OCI-LY7 (cell line): ENCODE measurements around the gene OLFM1. TPM values are rescaled to one million over a fixed set of nuclear protein-coding genes. Genes with fewer than 3 reads are reported as not detected.

ENCODE experiments used
- BruUV-seq: library from RNA; stranded (reverse); fragments of 400-500 nt; replicated peaks from 2 replicates; lab custom pipeline; 2021; lab: Mats Ljungman, UMichigan
- CTCF ChIA-PET: fragments of 300-600 bp; sonication (Branson Sonifier 250); formaldehyde crosslinking; loops from one replicate; lab custom pipeline; 2022; ENCODE audit warnings: antibody characterized with exemption; ENCODE audit not compliant: unreplicated experiment; lab: Charles Lee
- POLR2A ChIA-PET: fragments of 300-600 bp; sonication (Branson Sonifier 250); formaldehyde crosslinking; loops from one replicate; lab custom pipeline; 2022; ENCODE audit warnings: antibody characterized with exemption; lab: Charles Lee
- DNase-seq: peaks from one replicate; pipeline ENCODE4 v3.0.0-alpha.2; 2015; ENCODE audit warnings: low spot score
- H2AFZ ChIP-seq: fragments of 200-600 bp; sonication (generic), shearing (Covaris generic); 2 replicates; pipeline ENCODE4 v1.6.1; 2014; ENCODE audit warnings: mild to moderate bottlenecking, antibody characterized with exemption, low read length, moderate library complexity
- H3K27ac ChIP-seq: fragments of 200-600 bp; sonication (generic); 2 replicates; pipeline ENCODE4 v1.5.1; 2014; ENCODE audit warnings: mixed run types, low read depth, mild to moderate bottlenecking, moderate library complexity, low read length, inconsistent platforms; ENCODE audit not compliant: poor library complexity, severe bottlenecking
- H3K36me3 ChIP-seq: fragments of 200-600 bp; sonication (generic); 2 replicates; pipeline ENCODE4 v1.6.1; 2014; ENCODE audit warnings: mild to moderate bottlenecking, antibody characterized with exemption, low read length, moderate library complexity, mixed read lengths; ENCODE audit not compliant: insufficient read depth
- H3K4me1 ChIP-seq: fragments of 200-600 bp; sonication (generic); 2 replicates; pipeline ENCODE4 v1.5.1; 2014; ENCODE audit warnings: mild to moderate bottlenecking, low read length; ENCODE audit not compliant: insufficient read depth, poor library complexity, severe bottlenecking
- H3K4me2 ChIP-seq: fragments of 200-600 bp; sonication (generic); 2 replicates; pipeline ENCODE4 v1.6.1; 2014; ENCODE audit warnings: mild to moderate bottlenecking, low read length
- H3K4me3 ChIP-seq: fragments of 200-600 bp; sonication (generic); 2 replicates; pipeline ENCODE4 v1.5.1; 2014; ENCODE audit warnings: mild to moderate bottlenecking, low read depth, low read length; ENCODE audit not compliant: poor library complexity, severe bottlenecking
- H3K79me2 ChIP-seq: fragments of 200-600 bp; sonication (generic); 2 replicates; pipeline ENCODE4 v1.6.1; 2016; ENCODE audit warnings: low read depth, mild to moderate bottlenecking, low read length, moderate library complexity, mixed read lengths; ENCODE audit not compliant: insufficient read depth
- H3K9me2 ChIP-seq: fragments of 200-600 bp; sonication (generic); 2 replicates; pipeline ENCODE4 v1.6.1; 2016; ENCODE audit warnings: mild to moderate bottlenecking, low read length, mixed read lengths; ENCODE audit not compliant: insufficient read depth
- H3K9me3 ChIP-seq: fragments of 200-600 bp; sonication (generic); 2 replicates; pipeline ENCODE4 v1.6.1; 2014; ENCODE audit warnings: mild to moderate bottlenecking, mixed run types, low read length, mixed read lengths
- H4K20me1 ChIP-seq: fragments of 200-600 bp; sonication (generic); 2 replicates; pipeline ENCODE4 v1.6.1; 2014; ENCODE audit warnings: mild to moderate bottlenecking, antibody characterized with exemption, low read length, moderate library complexity, mixed read lengths; ENCODE audit not compliant: insufficient read depth
- CTCF ChIP-seq: fragments of 200-600 bp; sonication (generic); conservative IDR thresholded peaks from 2 replicates; pipeline ENCODE4 v1.5.1; 2014; ENCODE audit warnings: mild to moderate bottlenecking, antibody characterized with exemption, low read length, moderate library complexity, mixed read lengths
- EZH2phosphoT487 ChIP-seq: fragments of 200-600 bp; sonication (generic); IDR thresholded peaks from 2 replicates; pipeline ENCODE4 v1.6.1; 2018; ENCODE audit warnings: low read depth, borderline replicate concordance, mild to moderate bottlenecking, mixed run types, antibody characterized with exemption, low read length, moderate library complexity, mixed read lengths
- intact Hi-C: fragments of 100-400 bp; cut with micrococcal nuclease; formaldehyde crosslinking; loops from one replicate; pipeline ENCODE4 v1.10.0; 2022; ENCODE audit not compliant: unreplicated experiment
- total RNA-seq, 2 experiments: library from RNA; depleted of rRNA in 1 of 2; stranded (reverse); fragments of >200 nt in 1 of 2; shearing (Covaris generic) in 1 of 2; gene quantifications; 2 replicates each; pipeline ENCODE4 v1.2.3, GENCODE V29; 2014 to 2022

Gene OLFM1
- total RNA-seq, 2 experiments from 2014 or later = not detected

- CTCF ChIA-PET = no interaction called here
- TF ChIP-seq EZH2phosphoT487 (no peak), CTCF (no peak)
- no peaks in the 10 kb centered on the region for H3K79me2 ChIP-seq
- BruUV-seq = no TSS peak
- intact Hi-C loops = no loop called here
- no peaks in the 10 kb centered on the region for H4K20me1 ChIP-seq
- no peak overlapping the region for H2AFZ ChIP-seq
- no peak overlapping the region for H3K27ac ChIP-seq
- H3K9me2 ChIP-seq = no peaks in the 10 kb centered on the region
- no peaks in the 10 kb centered on the region for H3K4me1 ChIP-seq
- DNase-seq = no peak
- H3K4me2 ChIP-seq = no peak overlapping the region
- no peak overlapping the region for H3K4me3 ChIP-seq
- POLR2A ChIA-PET = no interaction called here
- no peaks in the 10 kb centered on the region for H3K9me3 ChIP-seq
- H3K36me3 ChIP-seq = no peaks in the 10 kb centered on the region
Observed at GRCh38 chr9:135081731-135082130, 5.7 kb upstream of the OLFM1 start.

DNA sequence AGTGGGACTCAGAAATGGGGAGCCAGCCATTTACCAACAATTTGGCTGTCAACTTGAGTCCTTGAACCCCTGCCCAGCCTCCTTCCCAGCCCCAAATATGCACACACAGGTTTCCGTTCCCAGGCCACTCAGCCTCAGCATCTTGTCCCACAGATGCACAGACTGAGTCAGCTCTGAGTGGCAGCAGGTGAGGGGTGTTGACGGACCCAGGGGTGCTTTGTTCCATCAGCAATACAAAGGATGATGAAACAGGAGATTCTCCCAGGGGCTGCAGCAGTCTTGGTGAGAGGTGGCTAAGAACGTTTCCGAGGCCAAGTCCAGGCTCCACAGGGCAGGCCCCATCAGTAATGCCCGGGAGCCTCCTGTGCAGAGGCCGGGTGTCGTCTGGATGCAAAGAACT, 4.9 kb upstream of the OLFM1 start:
- DNase-seq = no peak
- no peaks in the 10 kb centered on the region for H3K9me3 ChIP-seq
- no peak overlapping the region for H3K27ac ChIP-seq
- H3K79me2 ChIP-seq = no peaks in the 10 kb centered on the region
- no peak overlapping the region for H3K4me2 ChIP-seq
- BruUV-seq = no TSS peak
- ChIA-PET POLR2A (no interaction called here), CTCF (no interaction called here)
- H3K4me1 ChIP-seq = no peaks in the 10 kb centered on the region
- intact Hi-C loops = no loop called here
- no peaks in the 10 kb centered on the region for H3K9me2 ChIP-seq
- H4K20me1 ChIP-seq = no peaks in the 10 kb centered on the region
- TF ChIP-seq CTCF (no peak), EZH2phosphoT487 (no peak)
- H3K36me3 ChIP-seq = no peaks in the 10 kb centered on the region
- H3K4me3 ChIP-seq = no peak overlapping the region
- no peak overlapping the region for H2AFZ ChIP-seq

DNA sequence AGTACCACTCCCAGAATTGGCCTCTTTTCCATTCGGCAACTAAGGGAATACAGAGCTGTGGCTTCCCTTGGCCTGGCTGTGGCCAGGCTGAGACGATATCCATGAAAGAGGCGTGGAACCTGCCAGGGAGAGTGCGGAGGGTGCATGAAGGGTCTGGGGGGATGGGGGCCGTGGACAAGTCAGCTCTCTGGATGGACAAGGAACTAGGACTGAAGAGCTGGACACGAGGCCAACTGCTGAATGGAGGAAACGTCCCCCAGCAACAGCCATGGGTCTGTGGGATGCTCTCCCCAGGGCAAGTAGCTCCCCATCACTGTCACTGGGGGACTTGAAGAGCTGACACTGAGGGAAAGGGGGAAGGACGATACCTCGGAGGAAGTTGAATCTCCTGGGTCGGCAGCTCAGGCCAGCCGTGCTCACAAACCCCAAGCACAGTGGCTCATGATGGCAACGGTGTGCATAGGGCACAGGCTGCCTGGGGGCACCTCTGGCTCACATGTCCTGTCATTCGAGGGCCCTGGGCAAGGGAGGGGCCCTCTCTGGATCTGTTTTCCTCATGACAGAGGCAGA, 4.1 kb upstream of the OLFM1 start:
- H3K36me3 ChIP-seq = no peaks in the 10 kb centered on the region
- DNase-seq = no peak
- H3K27ac ChIP-seq = no peak overlapping the region
- H3K79me2 ChIP-seq = no peaks in the 10 kb centered on the region
- H3K9me3 ChIP-seq = no peaks in the 10 kb centered on the region
- no peaks in the 10 kb centered on the region for H4K20me1 ChIP-seq
- ChIA-PET CTCF (interaction anchor here (0.5 kb wide), 1 partner anchor 56 kb away, joined by 7 read pairs; no protein-coding TSS in a partner anchor), POLR2A (no interaction called here)
- no TSS peak for BruUV-seq
- TF ChIP-seq CTCF = no peak
- TF ChIP-seq EZH2phosphoT487 = no peak
- no peak overlapping the region for H3K4me3 ChIP-seq
- no peaks in the 10 kb centered on the region for H3K4me1 ChIP-seq
- H3K9me2 ChIP-seq = no peaks in the 10 kb centered on the region
- H2AFZ ChIP-seq = no peak overlapping the region
- intact Hi-C loops = no loop called here
- H3K4me2 ChIP-seq = no peak overlapping the region
